ENCODE measurements around the gene CRYBG1. TPM values are rescaled to one million over a fixed set of nuclear protein-coding genes. Genes with fewer than 3 reads are reported as not detected.

Gene CRYBG1
- total RNA-seq, 1 experiment from 2014 or later: 5.7 TPM

- no peak overlapping the region for H2BK12ac ChIP-seq (ENCODE audit: insufficient read length, low read depth, low read length)
- H4K91ac ChIP-seq (ENCODE audit: insufficient read length, low read depth, low read length): no peak overlapping the region
- H2BK20ac ChIP-seq (ENCODE audit: low read depth, low read length, poor library complexity, severe bottlenecking): no peak overlapping the region
These were observed 97.8 kb downstream of the CRYBG1 start for GRCh38 chr6:106458021-106458986.

More at GRCh38 chr6:106458021-106458986, 97.8 kb downstream of the CRYBG1 start:
- H4K8ac ChIP-seq (replicated peaks; ENCODE audit: insufficient read length, low read depth, low read length): no peak overlapping the region
- no peak overlapping the region for H3K18ac ChIP-seq (ENCODE audit: insufficient read length, low read depth, low read length)
- Mint-ChIP-seq H3K27ac (no peak overlapping the region), H3K4me3 (no peak overlapping the region), H3K4me1 (peaks cover 33% of the 10 kb centered on the region in 2 experiments), H3K27me3 (ENCODE audit: low read depth) (peaks cover 8% of the 10 kb centered on the region), H3K36me3 (ENCODE audit: insufficient read depth in 1 of 3, low read depth in 3 of 3) (no peaks in the 10 kb centered on the region), H3K9me3 (no peaks in the 10 kb centered on the region)
- H3K4me2 ChIP-seq (ENCODE audit: insufficient read depth, insufficient read length, low read length): no peak overlapping the region
- H3K23me2 ChIP-seq (ENCODE audit: insufficient read length, low read depth, low read length, poor library complexity, severe bottlenecking): no peaks in the 10 kb centered on the region
- no peak overlapping the region for H2BK15ac ChIP-seq (ENCODE audit: low read depth, low read length)
- no CpG with 5 or more reads among the region's 7 CpGs for WGBS (ENCODE audit: extremely low coverage, insufficient read length, low lambda C conversion rate)
- H2AK5ac ChIP-seq (ENCODE audit: insufficient read length, low read length): no peak overlapping the region
- H2AFZ ChIP-seq (ENCODE audit: low read length): no peak overlapping the region
- no peaks in the 10 kb centered on the region for H3K79me1 ChIP-seq (ENCODE audit: insufficient read depth, low read depth, low read length, poor library complexity, severe bottlenecking)
- H3K79me2 ChIP-seq (ENCODE audit: insufficient read depth, low read length): no peaks in the 10 kb centered on the region
- no peak overlapping the region for H4K5ac ChIP-seq (ENCODE audit: insufficient read length, low read depth, low read length)
- H3K27me3 ChIP-seq (ENCODE audit: insufficient read depth, low read length): no peaks in the 10 kb centered on the region
- H3K4me1 ChIP-seq (ENCODE audit: insufficient read depth, low read length): no peaks in the 10 kb centered on the region; the same call in 1 of the 2 replicates
- no peaks in the 10 kb centered on the region for H3K9me3 ChIP-seq (ENCODE audit: control insufficient read depth, low read depth, low read length)
- H3K23ac ChIP-seq (ENCODE audit: insufficient read length, low read depth, low read length): no peak overlapping the region
- H3K14ac ChIP-seq (ENCODE audit: insufficient read depth, low read length): no peak overlapping the region
- no peak overlapping the region for H3K4ac ChIP-seq (ENCODE audit: low read depth, low read length)
- H3K56ac ChIP-seq (ENCODE audit: insufficient read length, low read depth, low read length): no peak overlapping the region
- H2BK120ac ChIP-seq (ENCODE audit: low read depth, low read length, poor library complexity, severe bottlenecking): no peak overlapping the region
- H3T11ph ChIP-seq (ENCODE audit: low read length): no peak overlapping the region
- no peak overlapping the region for H2BK5ac ChIP-seq (ENCODE audit: insufficient read length, low read length)
- H4K20me1 ChIP-seq (ENCODE audit: control insufficient read depth, insufficient read depth, insufficient read length): no peaks in the 10 kb centered on the region
- no peak for TF ChIP-seq CTCF (conservative IDR thresholded peaks at IDR 0.05)
- H3K27ac ChIP-seq (ENCODE audit: insufficient read length, low read depth, low read length): no peak overlapping the region
- H3K9ac ChIP-seq (ENCODE audit: extremely low read depth, insufficient read length, low read length): no peak overlapping the region
- DNase-seq: no peak
